DMS153 treated with DMSO at 0.1 percent for 48 hours (cell line): Measurements from ENCODE around the gene TCTN1.

Experiments used
- DNase-seq: peaks from one replicate; lab custom pipeline; 2025; ENCODE audit not compliant: unreplicated experiment; lab: John Stamatoyannopoulos, UW

TCTN1 gene

DNA sequence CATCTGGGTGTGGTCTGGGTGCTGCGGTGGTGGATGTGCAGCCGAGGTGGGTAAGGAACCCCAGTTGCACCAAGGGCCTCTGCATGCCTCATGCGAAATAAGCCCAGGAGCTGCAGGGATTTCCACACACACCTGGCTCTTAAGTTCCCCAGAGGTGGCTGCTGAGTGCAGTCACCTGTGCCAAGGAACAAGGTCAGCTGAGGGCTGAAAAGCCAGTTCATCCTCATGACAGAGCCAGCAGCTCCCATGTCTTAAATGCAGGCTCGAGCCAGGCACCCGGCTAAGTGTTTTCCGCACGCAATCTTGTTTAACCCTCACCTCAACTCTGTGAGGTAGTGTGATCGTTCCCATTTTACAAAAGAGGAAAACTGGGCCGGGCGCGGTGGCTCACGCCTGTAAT lies 65.3 kb downstream of the TCTN1 start:
- DNase-seq: no peak

- DNase-seq: no peak
Observed at GRCh38 chr12:110680032-110680431, 66.1 kb downstream of the TCTN1 start.

GRCh38 chr12:110683888-110684287 lies 70.0 kb downstream of the TCTN1 start:
- no peak for DNase-seq

DNA sequence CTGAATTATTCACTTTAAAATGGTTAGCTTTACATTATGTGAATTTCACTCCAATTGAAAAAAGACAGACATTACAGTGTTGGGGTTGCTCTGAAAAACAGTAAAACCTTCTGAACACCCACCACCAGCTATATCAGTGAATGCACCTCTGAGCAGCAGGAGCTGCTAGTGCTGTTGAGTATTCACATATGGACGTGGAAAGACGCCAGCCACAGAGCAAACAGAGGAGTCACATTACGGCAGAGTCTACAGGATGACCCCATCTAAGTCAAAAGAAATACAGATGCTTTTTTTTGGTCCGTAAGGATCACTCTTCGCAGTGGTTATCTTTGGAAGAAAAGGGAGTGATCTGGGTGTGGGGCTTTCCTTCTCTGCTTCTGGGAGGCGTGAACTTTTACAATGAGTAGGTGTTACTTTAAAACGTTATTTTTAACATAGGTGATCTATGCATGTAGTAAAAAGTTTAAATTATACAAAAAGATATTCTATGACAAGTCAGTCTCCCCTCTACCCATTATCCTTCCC lies 70.4 kb downstream of the TCTN1 start:
- no peak for DNase-seq

GRCh38 chr12:110686294-110686903 lies 72.5 kb downstream of the TCTN1 start:
- no peak for DNase-seq

GRCh38 chr12:110687396-110688169 lies 73.7 kb downstream of the TCTN1 start:
- DNase-seq: no peak

- no peak for DNase-seq
Observed at GRCh38 chr12:110688446-110689280, 74.7 kb downstream of the TCTN1 start, which contains the start of gene HVCN1. TSS of gene HVCN1 (minus strand) at chr12:110689115. CDS start at chr12:110683245, 5,870 bp downstream.

DNA sequence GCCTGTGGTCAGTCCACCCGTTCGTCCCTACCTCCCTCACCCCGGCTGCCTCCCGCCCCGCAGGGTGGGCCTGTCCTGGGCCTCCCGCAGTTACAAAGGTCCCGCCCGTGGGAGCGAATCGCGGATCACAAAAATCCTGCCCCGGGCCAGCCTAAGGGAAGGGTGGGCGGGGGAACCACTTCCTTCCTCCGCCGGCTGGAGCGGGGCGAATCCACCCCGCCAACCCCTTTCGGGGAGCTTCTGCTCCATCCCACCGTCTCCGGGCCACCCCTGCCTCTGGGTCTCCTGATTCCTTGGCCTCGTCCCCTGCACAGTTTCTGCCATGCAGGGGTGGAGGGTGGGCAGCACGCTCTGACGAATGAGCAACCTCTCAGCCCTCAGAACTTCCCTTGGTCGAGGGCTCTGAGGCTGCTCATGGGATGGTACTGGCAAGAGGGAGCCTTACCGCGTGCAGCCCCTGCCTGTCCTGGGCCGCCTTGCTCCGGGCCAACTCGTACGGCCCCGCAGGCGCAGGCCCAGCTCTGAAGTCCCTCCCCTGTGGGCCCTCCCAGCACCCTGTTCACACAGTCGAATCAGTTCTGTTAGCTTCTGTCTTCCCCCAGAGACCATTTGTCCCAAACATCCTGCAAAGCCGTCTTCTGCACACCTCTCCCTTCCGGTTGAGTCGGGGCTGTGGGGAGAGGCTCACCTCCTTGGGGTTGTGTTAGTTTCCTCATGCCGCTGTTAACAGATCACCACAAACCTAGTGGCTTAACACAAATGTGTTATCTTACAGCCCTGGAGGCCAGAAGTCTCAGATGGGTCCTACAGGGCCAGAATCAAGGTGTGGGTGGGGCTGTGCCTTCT lies 75.6 kb downstream of the TCTN1 start:
- DNase-seq: no peak

DNA sequence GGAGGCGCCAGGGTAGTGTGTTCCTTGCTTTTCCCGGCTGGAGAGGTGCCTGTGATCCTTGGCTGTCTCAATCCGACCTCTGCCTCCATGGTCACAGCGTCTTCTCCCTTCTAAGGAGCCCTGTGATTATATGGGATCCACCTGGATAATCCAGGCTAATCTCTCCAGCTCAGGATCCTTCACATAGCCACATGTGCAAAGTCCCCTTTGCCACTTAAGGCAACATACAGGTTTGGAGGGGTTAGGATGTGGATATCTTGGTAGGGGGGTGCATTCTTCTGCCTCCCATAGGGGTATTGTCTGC lies 76.2 kb downstream of the TCTN1 start:
- no peak for DNase-seq

- no peak for DNase-seq
Observed at GRCh38 chr12:110693731-110694130, 79.8 kb downstream of the TCTN1 start.

DNA sequence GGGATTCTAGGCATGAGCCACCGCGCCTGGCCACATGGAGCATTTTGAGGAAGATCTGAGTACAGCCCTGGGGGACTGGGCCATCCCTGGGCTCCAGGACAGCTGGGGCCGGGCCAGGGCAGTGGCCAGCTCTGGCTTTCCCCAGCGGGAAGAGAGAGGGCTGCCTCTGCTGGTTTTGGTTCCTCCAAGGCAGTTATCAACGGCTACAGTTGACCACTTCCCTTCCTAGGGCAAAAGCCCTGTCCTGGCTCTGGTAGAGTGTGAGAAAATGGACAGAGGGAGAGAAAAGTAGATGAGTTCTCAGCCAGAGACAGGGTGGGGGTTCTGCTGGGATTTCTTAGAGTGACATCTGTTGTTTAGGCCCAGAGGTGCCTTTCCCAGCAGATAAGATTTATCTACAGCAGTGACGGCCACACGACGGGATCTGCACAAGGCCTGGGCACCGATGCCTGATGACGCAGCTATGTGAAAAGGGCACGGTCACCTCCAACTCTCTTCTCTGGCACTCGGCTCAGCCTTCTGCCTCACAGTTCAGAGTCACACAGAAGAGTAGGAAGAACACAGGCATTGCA lies 80.5 kb downstream of the TCTN1 start:
- no peak for DNase-seq

- no peak for DNase-seq
Observed at GRCh38 chr12:110696283-110696682, 82.4 kb downstream of the TCTN1 start.

GRCh38 chr12:110697236-110697635 lies 83.3 kb downstream of the TCTN1 start:
- DNase-seq: no peak

- DNase-seq: peak; percentile 51
Observed at GRCh38 chr12:110698171-110698902, 84.4 kb downstream of the TCTN1 start.
